Mucosa of descending colon (tissue), 3 donors: Measurements from ENCODE around the gene PTPRN2. TPM values are rescaled to one million over a fixed set of nuclear protein-coding genes. Genes with fewer than 3 reads are reported as not detected.

Source experiments
- ATAC-seq: fragments of 200-7000 bp; cut with Tn5 transposase; one replicate; pipeline ENCODE4 v1.9.1; 2020; ENCODE audit warnings: mild to moderate bottlenecking, moderate library complexity
- DNase-seq, 3 donors: peaks; one replicate each; pipeline ENCODE4 v3.0.0-alpha.2; 2020
- H3K36me3 ChIP-seq: fragments of 200-600 bp; one replicate; pipeline ENCODE4 v1.8.0; 2021; ENCODE audit warnings: low read depth, mild to moderate bottlenecking
- H3K4me1 ChIP-seq: fragments of 200-600 bp; one replicate; pipeline ENCODE4 v1.8.0; 2021; ENCODE audit warnings: low read depth, mild to moderate bottlenecking
- H3K4me3 ChIP-seq: fragments of 200-600 bp; one replicate; pipeline ENCODE4 v1.8.0; 2021; ENCODE audit warnings: mild to moderate bottlenecking
- H3K9me3 ChIP-seq: fragments of 200-600 bp; one replicate; pipeline ENCODE4 v1.8.0; 2021; ENCODE audit warnings: mild to moderate bottlenecking
- intact Hi-C, 2 donors: fragments of 100-400 bp; cut with DNase I in 1 of 2; cut with micrococcal nuclease in 1 of 2; formaldehyde crosslinking; loops; one replicate each; pipeline versions ENCODE4 v1.11.0 to v1.11.1; 2022; cut with DNase I, micrococcal nuclease
- total RNA-seq, 3 donors: library from RNA; stranded (reverse); fragmentation: NEBNext Ultra II Directional in 2 of 3; extraction: Animal tissue kit (Norgen Biotek cat#: 25700) in 2 of 3; gene quantifications; one replicate each; pipeline versions ENCODE4 v1.2.1 to v1.2.4, GENCODE V29; 2021 to 2023
- TF ChIP-seq, protein P1 (sequence below): fragments of 200-600 bp; IDR thresholded peaks from one replicate; pipeline ENCODE4 v1.8.0; 2022; ENCODE audit warnings: antibody characterized with exemption, mild to moderate bottlenecking
- donor health status: DM: no; HTN: no; CAD: no; lungs with moderate emphysema.
- donor health status: DM: no; HTN: no; CAD: no.
- donor health status: DM: no; HTN: yes; CAD: no.

PTPRN2 gene
- total RNA-seq, 3 donors from 2014 or later: 12.5 to 28.0 (median 26.2) TPM

DNA sequence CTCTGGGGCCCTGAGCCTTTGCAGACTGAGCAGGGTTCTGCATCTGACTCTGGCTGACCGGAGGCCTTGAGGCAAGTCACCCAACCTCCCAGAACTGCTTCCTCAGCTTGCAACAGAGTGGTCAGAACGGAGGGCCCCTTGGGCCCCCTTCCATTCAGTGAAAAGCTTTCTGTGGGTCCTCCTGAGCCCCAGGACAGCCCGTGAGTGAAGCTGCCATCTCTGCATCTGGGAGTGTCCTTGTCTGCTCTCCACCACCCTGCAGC is 1026.2 kb downstream of the PTPRN2 start:
- intact Hi-C loops: no loop called here
- DNase-seq: no peak
- no peaks in the 10 kb centered on the region for H3K36me3 ChIP-seq
- ATAC-seq: no peak
- TF ChIP-seq, protein P1, sequence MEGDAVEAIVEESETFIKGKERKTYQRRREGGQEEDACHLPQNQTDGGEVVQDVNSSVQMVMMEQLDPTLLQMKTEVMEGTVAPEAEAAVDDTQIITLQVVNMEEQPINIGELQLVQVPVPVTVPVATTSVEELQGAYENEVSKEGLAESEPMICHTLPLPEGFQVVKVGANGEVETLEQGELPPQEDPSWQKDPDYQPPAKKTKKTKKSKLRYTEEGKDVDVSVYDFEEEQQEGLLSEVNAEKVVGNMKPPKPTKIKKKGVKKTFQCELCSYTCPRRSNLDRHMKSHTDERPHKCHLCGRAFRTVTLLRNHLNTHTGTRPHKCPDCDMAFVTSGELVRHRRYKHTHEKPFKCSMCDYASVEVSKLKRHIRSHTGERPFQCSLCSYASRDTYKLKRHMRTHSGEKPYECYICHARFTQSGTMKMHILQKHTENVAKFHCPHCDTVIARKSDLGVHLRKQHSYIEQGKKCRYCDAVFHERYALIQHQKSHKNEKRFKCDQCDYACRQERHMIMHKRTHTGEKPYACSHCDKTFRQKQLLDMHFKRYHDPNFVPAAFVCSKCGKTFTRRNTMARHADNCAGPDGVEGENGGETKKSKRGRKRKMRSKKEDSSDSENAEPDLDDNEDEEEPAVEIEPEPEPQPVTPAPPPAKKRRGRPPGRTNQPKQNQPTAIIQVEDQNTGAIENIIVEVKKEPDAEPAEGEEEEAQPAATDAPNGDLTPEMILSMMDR: no peak
- H3K9me3 ChIP-seq: no peaks in the 10 kb centered on the region
- no peaks in the 10 kb centered on the region for H3K4me1 ChIP-seq
- H3K4me3 ChIP-seq: no peak overlapping the region

DNA sequence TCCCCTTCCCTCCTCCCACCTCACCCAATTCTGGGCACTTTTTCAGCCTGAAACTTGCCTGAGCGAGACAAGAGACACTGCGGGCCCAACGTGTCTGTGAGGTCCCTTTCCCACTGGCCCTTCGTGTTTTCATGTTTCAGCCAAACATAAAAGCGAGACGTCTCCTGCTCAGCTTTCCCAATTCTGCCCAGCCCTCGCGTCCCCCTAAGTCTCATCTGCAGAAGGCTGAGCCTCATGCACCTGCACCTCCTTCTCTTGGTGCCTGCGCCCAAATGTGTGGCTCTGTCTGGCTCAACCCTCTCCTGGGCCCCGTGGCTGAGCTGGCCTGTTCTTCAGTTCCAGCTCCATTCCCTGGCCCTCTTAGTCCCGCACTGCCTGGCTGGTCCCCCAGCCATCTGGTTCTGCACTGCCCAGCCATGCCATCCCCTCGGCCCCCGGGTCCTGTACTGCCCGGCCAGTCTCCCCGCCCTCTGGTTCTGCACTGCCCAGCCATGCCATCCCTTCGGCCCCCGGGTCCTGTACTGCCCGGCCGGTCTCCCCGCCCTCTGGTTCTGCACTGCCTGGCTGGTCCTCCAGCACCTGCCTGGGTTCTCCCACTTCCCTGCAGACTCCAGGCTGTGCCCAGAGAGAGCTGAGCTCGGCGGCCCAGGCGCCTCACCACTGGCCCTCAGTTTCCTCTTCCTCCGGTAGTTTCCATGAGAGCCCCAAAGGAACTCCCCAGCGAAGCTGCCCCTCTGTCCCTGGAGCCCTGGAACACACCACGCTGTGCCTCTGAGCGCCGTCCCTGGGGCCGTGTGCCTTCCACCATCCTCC is 1026.7 kb downstream of the PTPRN2 start:
- H3K9me3 ChIP-seq: no peaks in the 10 kb centered on the region
- H3K36me3 ChIP-seq: no peaks in the 10 kb centered on the region
- DNase-seq (no peak), ATAC-seq (no peak)
- H3K4me3 ChIP-seq: no peak overlapping the region
- H3K4me1 ChIP-seq: no peaks in the 10 kb centered on the region
- intact Hi-C loops: no loop called here
- TF ChIP-seq, protein P1: no peak

DNA sequence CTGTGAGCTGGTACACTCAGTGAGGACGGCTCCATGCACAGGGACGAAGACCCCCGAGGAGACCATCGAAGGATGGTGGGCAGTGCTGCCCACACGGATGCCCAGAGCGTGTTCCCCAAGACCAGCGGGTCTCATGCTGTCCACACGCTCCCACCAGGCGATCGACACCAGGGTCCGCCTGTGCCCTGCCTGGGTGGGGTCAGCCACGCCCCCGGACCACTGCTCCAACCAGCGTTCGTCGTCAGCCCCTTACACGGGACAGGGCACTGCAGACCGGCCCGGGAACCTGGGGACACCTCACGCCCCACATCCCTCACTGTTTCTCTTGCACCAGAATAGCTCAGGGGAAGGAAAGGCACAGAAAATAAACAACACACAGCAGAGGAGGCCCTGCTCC is 1027.4 kb downstream of the PTPRN2 start:
- intact Hi-C loops: no loop called here
- Histone ChIP-seq H3K36me3 (no peaks in the 10 kb centered on the region), H3K4me3 (no peak overlapping the region), H3K4me1 (no peaks in the 10 kb centered on the region), H3K9me3 (no peaks in the 10 kb centered on the region)
- no peak for DNase-seq
- TF ChIP-seq, protein P1: no peak
- no peak for ATAC-seq

DNA sequence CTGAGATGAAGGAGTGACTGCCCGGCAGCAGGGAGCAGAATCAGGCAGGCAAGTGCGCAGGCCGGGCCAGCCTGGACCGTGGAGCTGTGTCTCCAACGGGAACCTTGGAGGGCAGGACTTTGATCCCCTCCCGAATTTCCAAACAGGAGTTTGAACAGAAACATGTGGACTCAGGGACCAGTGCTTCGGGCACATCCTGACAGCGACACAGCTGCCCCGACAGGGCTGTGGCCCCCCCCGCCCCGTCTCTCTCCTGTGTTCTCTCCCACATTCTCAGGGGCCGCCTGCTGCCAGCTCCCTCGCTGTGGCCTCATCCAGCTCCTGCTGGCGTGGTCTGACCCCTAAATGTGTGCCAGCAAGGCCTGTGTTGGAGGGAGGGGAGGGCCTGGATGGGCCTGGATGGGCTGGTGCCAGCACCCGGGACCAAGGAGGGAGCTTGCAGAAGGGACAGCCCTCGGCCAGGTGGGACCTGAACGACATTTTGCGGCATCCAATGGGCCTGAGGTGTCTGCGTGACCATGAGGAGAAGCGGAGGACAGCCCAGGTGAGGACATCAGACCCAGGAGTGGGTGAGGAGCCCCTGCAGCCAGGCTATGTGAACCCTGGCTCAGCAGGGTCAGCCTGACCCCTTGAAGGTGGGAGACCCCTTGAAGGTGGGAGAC is 1027.9 kb downstream of the PTPRN2 start:
- Histone ChIP-seq H3K36me3 (no peaks in the 10 kb centered on the region), H3K4me3 (no peak overlapping the region), H3K9me3 (no peaks in the 10 kb centered on the region), H3K4me1 (no peaks in the 10 kb centered on the region)
- TF ChIP-seq, protein P1: no peak
- ATAC-seq: no peak
- intact Hi-C loops: no loop called here
- no peak for DNase-seq

DNA sequence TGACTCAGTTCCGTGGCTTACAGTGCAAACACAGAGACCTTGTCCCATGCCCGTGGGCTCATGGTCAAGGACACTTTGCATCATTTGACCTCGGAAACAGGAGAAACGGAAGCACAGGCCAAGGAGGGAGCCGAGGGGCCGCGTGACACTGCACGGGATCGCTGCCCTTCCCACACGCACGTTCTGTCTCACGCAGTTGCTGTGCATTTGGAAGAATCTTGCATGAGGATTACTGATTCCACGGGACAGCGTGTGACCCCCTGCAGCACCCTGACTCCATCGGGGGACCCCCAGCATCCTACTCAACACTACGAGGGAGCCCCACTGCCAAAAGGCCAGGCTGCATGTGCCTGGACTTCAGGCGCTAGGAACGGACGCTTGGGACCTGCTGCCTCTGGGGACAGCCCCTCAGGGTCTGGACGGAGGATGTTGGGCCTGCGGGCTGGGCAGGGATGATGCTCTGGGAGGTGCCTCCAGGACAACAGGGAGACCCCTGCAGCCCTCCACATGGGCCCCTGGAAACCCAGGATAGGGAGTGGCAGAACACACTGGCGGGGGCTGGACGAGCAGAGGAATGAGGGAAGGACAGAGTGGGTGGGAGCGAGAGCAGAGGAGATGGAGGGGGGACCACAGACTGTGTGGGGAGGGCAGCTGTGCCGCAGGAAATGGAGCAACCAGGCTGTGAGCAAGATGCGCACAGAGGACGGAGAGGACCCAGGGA is 1028.6 kb downstream of the PTPRN2 start:
- peak in 1 of 3 donors; percentile 13 for DNase-seq
- no peak for ATAC-seq
- Histone ChIP-seq H3K4me3 (no peak overlapping the region), H3K36me3 (no peaks in the 10 kb centered on the region), H3K9me3 (no peaks in the 10 kb centered on the region), H3K4me1 (no peaks in the 10 kb centered on the region)
- intact Hi-C loops: no loop called here
- TF ChIP-seq, protein P1: no peak
